GM12891 (cell line): ENCODE measurements around the gene SIRT6.
A peak's percentile ranks its signal among the peaks of the same experiment; 100 is the strongest.

ENCODE experiments used
- DNase-seq: peaks from one replicate; pipeline ENCODE4 v3.0.0; 2011; ENCODE audit warnings: low spot score; ENCODE audit not compliant: insufficient read length
- FAIRE-seq: peaks from 2 replicates; lab custom pipeline; 2011; peaks lifted over from hg19 to GRCh38; lab: Jason Lieb, UNC
- PAX5 ChIP-seq: IDR thresholded peaks from 2 replicates; pipeline ENCODE4 v1.6.1; 2011; ENCODE audit warnings: low read length, moderate library complexity, mild to moderate bottlenecking; ENCODE audit not compliant: insufficient read depth, severe bottlenecking
- POLR2A ChIP-seq: IDR thresholded peaks from 2 replicates; pipeline ENCODE4 v1.6.1; 2011; ENCODE audit warnings: low read depth, low read length, control low read depth
- POLR2AphosphoS5 ChIP-seq: IDR thresholded peaks from 2 replicates; pipeline ENCODE4 v1.6.1; 2011; ENCODE audit warnings: low read depth, low read length, control low read depth
- POU2F2 ChIP-seq: IDR thresholded peaks from 2 replicates; pipeline ENCODE4 v1.6.1; 2011; ENCODE audit warnings: low read depth, mild to moderate bottlenecking, control low read depth, low read length, moderate library complexity
- SPI1 ChIP-seq: IDR thresholded peaks from 2 replicates; pipeline ENCODE4 v1.6.1; 2011; ENCODE audit warnings: low read depth, low read length, control low read depth
- TAF1 ChIP-seq: IDR thresholded peaks from 2 replicates; pipeline ENCODE4 v1.6.1; 2011; ENCODE audit warnings: low read depth, low read length, control low read depth

Gene SIRT6

DNA sequence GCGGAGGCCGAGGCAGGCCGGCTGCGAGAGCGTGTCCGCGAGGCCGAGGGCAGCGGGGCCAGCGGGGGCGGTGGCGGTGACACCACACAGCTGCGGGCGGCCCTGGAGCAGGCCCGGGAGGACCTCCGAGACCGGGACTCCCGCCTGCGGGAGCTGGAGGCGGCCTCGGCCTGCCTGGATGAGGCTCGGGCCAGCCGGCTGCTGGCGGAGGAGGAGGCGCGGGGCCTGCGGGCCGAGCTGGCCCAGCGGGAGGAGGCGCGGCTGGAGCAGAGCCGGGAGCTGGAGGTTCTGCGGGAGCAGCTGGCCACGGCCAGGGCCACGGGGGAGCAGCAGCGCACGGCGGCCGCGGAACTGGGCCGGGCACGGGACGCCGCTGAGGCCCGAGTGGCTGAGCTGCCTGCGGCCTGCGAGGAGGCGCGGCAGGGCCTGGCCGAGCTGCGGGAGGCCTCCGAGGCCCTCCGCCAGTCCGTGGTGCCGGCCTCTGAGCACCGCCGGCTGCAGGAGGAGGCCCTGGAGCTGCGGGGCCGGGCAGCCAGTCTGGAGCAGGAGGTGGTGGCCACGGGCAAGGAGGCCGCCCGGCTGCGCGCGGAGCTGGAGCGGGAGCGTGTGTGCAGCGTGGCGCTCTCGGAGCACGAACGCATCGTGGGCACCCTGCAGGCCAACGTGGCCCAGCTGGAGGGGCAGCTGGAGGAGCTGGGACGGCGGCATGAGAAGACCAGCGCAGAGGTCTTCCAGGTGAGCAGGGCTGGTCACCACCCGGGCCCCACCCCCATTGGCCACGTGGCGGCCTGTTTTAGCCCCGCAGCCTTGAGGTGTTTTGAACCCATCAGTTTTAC lies 35.3 kb upstream of the SIRT6 start:
- no peak for FAIRE-seq
- no peak for DNase-seq
- no peak for TF ChIP-seq TAF1
- TF ChIP-seq POLR2AphosphoS5 = no peak
- no peak for TF ChIP-seq POU2F2
- no peak for TF ChIP-seq SPI1
- no peak for TF ChIP-seq PAX5
- TF ChIP-seq POLR2A = no peak

- no peak for FAIRE-seq
- no peak for DNase-seq
- TF ChIP-seq PAX5 = no peak
- no peak for TF ChIP-seq POLR2AphosphoS5
- TF ChIP-seq SPI1 = no peak
Observed at GRCh38 chr19:4216846-4217245, 34.5 kb upstream of the SIRT6 start.

DNA sequence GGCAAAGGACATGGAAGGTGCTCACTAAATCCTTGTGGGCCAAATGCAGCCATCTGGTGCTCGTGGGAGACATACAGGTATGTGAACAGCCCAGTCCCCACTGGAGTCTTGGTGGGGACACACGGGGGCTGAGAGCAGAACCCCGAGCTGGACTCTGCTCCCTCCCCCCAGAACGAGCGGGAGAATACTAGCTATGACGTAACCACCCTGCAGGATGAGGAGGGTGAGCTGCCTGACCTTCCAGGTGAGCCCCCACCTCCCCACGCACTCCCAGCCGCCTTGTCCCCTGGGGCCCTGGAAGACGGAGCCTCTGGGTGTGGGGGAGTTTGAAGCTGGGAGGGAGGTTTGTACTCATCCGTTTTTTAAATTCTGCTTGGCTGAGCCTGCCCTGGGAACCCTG lies 33.4 kb upstream of the SIRT6 start:
- DNase-seq = no peak
- no peak for FAIRE-seq
- TF ChIP-seq TAF1 (no peak), POU2F2 (no peak), POLR2AphosphoS5 (no peak), PAX5 (no peak), SPI1 (no peak), POLR2A (no peak)

DNA sequence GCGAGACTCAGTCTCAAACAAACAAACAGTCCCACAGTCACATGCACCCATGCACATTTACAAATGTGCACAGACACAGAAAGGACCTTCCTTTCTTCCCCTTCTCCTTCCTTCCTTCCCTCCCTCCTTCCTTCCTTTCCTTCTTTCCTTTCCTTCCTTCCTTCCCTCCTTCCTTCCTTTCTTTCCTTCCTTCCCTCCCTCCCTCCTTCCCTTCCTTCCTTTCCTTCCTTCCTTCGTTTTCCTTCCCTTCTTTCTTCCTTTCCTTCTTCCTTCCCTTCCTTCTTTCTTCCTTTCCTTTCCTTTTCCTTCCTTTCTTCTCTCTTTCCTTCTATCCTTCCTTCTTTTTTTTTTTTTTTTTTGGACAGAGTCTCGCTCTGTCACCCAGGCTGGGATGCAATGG lies 30.8 kb upstream of the SIRT6 start:
- TF ChIP-seq POLR2AphosphoS5 = no peak
- TF ChIP-seq POLR2A = no peak
- TF ChIP-seq SPI1 = no peak
- TF ChIP-seq POU2F2 = no peak
- no peak for DNase-seq
- FAIRE-seq = no peak

GRCh38 chr19:4210166-4210731 lies 27.9 kb upstream of the SIRT6 start:
- no peak for TF ChIP-seq PAX5
- TF ChIP-seq POLR2AphosphoS5 = no peak
- no peak for TF ChIP-seq TAF1
- TF ChIP-seq SPI1 = no peak
- no peak for TF ChIP-seq POU2F2
- TF ChIP-seq POLR2A = no peak
- FAIRE-seq (no peak), DNase-seq (no peak)

- peak; percentile 78 for FAIRE-seq
- DNase-seq = no peak
- TF ChIP-seq POLR2AphosphoS5 (no peak), TAF1 (no peak), POU2F2 (no peak), SPI1 (no peak)
Observed at GRCh38 chr19:4208385-4209094, 26.2 kb upstream of the SIRT6 start.

GRCh38 chr19:4206818-4207484 lies 24.6 kb upstream of the SIRT6 start:
- DNase-seq (no peak), FAIRE-seq (no peak)
- no peak for TF ChIP-seq POLR2AphosphoS5
- no peak for TF ChIP-seq TAF1

GRCh38 chr19:4201798-4202197 lies 19.4 kb upstream of the SIRT6 start:
- no peak for DNase-seq
- TF ChIP-seq POLR2A = no peak
- TF ChIP-seq POLR2AphosphoS5 = no peak
- no peak for TF ChIP-seq POU2F2
- TF ChIP-seq TAF1 = no peak
- TF ChIP-seq SPI1 = no peak
- no peak for TF ChIP-seq PAX5
- no peak for FAIRE-seq

- no peak for FAIRE-seq
- TF ChIP-seq TAF1 = no peak
- no peak for TF ChIP-seq SPI1
- TF ChIP-seq POU2F2 = no peak
- TF ChIP-seq PAX5 = no peak
- TF ChIP-seq POLR2A = no peak
- TF ChIP-seq POLR2AphosphoS5 = no peak
- DNase-seq = no peak
Observed at GRCh38 chr19:4200940-4201542, 18.7 kb upstream of the SIRT6 start.

- FAIRE-seq (no peak), DNase-seq (no peak)
- TF ChIP-seq SPI1 (no peak), TAF1 (no peak), POU2F2 (no peak), PAX5 (no peak), POLR2AphosphoS5 (no peak), POLR2A (no peak)
Observed at GRCh38 chr19:4199699-4200293, 17.4 kb upstream of the SIRT6 start.
